Type B pancreatic cell (in vitro differentiated cells): ENCODE data around the gene GJA9. TPM values are rescaled to one million over a fixed set of nuclear protein-coding genes. Genes with fewer than 3 reads are reported as not detected.
"Not testable (repeated sequence)": the region's sequence is repeated elsewhere in the genome, so short reads cannot be mapped to it uniquely, and the experiment has no call there.

Experiments used
- DNase-seq: peaks from one replicate; pipeline ENCODE4 v3.0.0; 2021; ENCODE audit warnings: mixed read lengths; ENCODE audit not compliant: unreplicated experiment; ENCODE audit errors: extremely low spot score
- H3K27ac Mint-ChIP-seq: 2 replicates; pipeline ENCODE4 v1.8.0; 2021; ENCODE audit warnings: mild to moderate bottlenecking, mixed read lengths
- H3K27me3 Mint-ChIP-seq: 2 replicates; pipeline ENCODE4 v1.8.0; 2021; ENCODE audit warnings: mixed read lengths
- H3K36me3 Mint-ChIP-seq: 2 replicates; pipeline ENCODE4 v1.8.0; 2021; ENCODE audit warnings: mixed read lengths
- H3K4me1 Mint-ChIP-seq: one replicate; pipeline ENCODE4 v1.8.0; 2021; ENCODE audit warnings: mixed read lengths; ENCODE audit not compliant: unreplicated experiment
- H3K4me3 Mint-ChIP-seq: 2 replicates; pipeline ENCODE4 v1.8.0; 2021; ENCODE audit warnings: mild to moderate bottlenecking, mixed read lengths
- H3K9me3 Mint-ChIP-seq: 2 replicates; pipeline ENCODE4 v1.8.0; 2021; ENCODE audit warnings: mixed read lengths
- total RNA-seq: library from RNA; stranded (reverse); gene quantifications from 2 replicates; pipeline ENCODE4 v1.2.1, GENCODE V29; 2021; ENCODE audit warnings: low replicate concordance
- TF ChIP-seq, protein P1 (sequence below): fragments of 200-600 bp; sonication (generic); conservative IDR thresholded peaks from 2 replicates; pipeline ENCODE4 v1.5.0; 2021; ENCODE audit warnings: antibody characterized with exemption, mild to moderate bottlenecking

The GJA9 gene
- total RNA-seq, 1 donor from 2014 or later, result not detected

GRCh38 chr1:38919130-38919529, 37.7 kb upstream of the GJA9 start:
- no peak overlapping the region for H3K27ac Mint-ChIP-seq
- no peaks in the 10 kb centered on the region for H3K9me3 Mint-ChIP-seq
- no peak for DNase-seq
- no peaks in the 10 kb centered on the region for H3K4me1 Mint-ChIP-seq
- TF ChIP-seq, protein P1, sequence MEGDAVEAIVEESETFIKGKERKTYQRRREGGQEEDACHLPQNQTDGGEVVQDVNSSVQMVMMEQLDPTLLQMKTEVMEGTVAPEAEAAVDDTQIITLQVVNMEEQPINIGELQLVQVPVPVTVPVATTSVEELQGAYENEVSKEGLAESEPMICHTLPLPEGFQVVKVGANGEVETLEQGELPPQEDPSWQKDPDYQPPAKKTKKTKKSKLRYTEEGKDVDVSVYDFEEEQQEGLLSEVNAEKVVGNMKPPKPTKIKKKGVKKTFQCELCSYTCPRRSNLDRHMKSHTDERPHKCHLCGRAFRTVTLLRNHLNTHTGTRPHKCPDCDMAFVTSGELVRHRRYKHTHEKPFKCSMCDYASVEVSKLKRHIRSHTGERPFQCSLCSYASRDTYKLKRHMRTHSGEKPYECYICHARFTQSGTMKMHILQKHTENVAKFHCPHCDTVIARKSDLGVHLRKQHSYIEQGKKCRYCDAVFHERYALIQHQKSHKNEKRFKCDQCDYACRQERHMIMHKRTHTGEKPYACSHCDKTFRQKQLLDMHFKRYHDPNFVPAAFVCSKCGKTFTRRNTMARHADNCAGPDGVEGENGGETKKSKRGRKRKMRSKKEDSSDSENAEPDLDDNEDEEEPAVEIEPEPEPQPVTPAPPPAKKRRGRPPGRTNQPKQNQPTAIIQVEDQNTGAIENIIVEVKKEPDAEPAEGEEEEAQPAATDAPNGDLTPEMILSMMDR, result no peak
- H3K27me3 Mint-ChIP-seq, result no peaks in the 10 kb centered on the region
- no peak overlapping the region for H3K4me3 Mint-ChIP-seq
- peaks cover 4% of the 10 kb centered on the region for H3K36me3 Mint-ChIP-seq

- no peaks in the 10 kb centered on the region for H3K9me3 Mint-ChIP-seq
- no peaks in the 10 kb centered on the region for H3K4me1 Mint-ChIP-seq
- H3K36me3 Mint-ChIP-seq, result peaks cover 4% of the 10 kb centered on the region
- DNase-seq, result no peak
- no peak overlapping the region for H3K4me3 Mint-ChIP-seq
- no peaks in the 10 kb centered on the region for H3K27me3 Mint-ChIP-seq
- TF ChIP-seq, protein P1, result no peak
- no peak overlapping the region for H3K27ac Mint-ChIP-seq
These were observed 37.2 kb upstream of the GJA9 start for GRCh38 chr1:38918568-38918967.

GRCh38 chr1:38917772-38918171, 36.4 kb upstream of the GJA9 start:
- TF ChIP-seq, protein P1, result no peak
- peaks cover 4% of the 10 kb centered on the region for H3K36me3 Mint-ChIP-seq
- no peak overlapping the region for H3K4me3 Mint-ChIP-seq
- no peaks in the 10 kb centered on the region for H3K9me3 Mint-ChIP-seq
- DNase-seq, result no peak
- H3K27ac Mint-ChIP-seq, result no peak overlapping the region
- no peaks in the 10 kb centered on the region for H3K4me1 Mint-ChIP-seq
- no peaks in the 10 kb centered on the region for H3K27me3 Mint-ChIP-seq

DNA sequence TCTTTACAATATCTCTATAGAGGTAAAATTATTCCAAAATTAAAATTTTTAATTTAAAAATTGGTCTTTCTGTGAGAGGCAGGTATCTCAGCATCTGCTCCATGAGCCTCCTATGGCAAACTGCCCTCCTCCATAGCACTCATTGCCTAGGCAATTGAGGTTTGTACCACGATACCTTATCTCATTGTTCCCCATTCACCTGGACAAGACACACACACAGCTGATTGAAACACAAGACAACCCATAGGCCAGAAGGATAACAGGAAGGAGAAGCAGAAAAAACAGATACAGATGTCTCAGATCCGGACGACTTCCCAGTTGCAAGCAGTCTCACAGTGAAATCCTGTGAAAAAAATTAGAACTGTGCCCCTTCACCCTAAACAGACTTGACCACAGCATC, 36.0 kb upstream of the GJA9 start:
- no peak for DNase-seq
- TF ChIP-seq, protein P1, result no peak
- Mint-ChIP-seq H3K27me3 (no peaks in the 10 kb centered on the region), H3K36me3 (peaks cover 4% of the 10 kb centered on the region), H3K4me1 (no peaks in the 10 kb centered on the region), H3K4me3 (no peak overlapping the region), H3K9me3 (no peaks in the 10 kb centered on the region), H3K27ac (no peak overlapping the region)

- TF ChIP-seq, protein P1, result no peak
- no peaks in the 10 kb centered on the region for H3K9me3 Mint-ChIP-seq
- H3K27ac Mint-ChIP-seq, result no peak overlapping the region
These were observed 34.1 kb upstream of the GJA9 start for GRCh38 chr1:38915352-38915948.

DNA sequence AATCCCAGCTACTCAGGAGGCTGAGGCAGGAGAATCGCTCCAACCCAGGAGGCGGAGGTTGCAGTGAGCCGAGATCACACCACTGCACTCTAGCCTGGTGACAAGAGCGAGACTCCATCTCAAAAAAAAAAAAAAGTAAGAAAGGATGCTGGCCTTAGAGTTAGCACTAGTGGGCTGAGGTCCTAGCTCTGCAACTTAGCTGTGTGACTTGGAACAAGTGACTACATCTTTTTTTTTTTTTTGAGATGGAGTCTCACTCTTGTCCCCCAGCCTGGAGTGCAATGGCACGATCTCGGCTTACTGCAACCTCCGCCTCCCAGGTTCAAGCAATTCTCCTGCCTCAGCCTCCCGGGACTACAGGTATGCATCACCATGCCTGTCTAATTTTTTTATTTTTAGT, 33.5 kb upstream of the GJA9 start:
- H3K4me3 Mint-ChIP-seq, DNase-seq, H3K9me3 Mint-ChIP-seq, H3K4me1 Mint-ChIP-seq, H3K36me3 Mint-ChIP-seq, H3K27me3 Mint-ChIP-seq, H3K27ac Mint-ChIP-seq: not testable (repeated sequence)

More at GRCh38 chr1:38915352-38915948, 34.1 kb upstream of the GJA9 start:
- Mint-ChIP-seq H3K27me3 (no peaks in the 10 kb centered on the region), H3K4me3 (no peak overlapping the region), H3K36me3 (peaks cover 4% of the 10 kb centered on the region), H3K4me1 (no peaks in the 10 kb centered on the region)
- no peak for DNase-seq
